ENCODE data around the gene TRIM46. TPM values are rescaled to one million over a fixed set of nuclear protein-coding genes. Genes with fewer than 3 reads are reported as not detected.

TRIM46 gene
- total and polyA plus RNA-seq, 2 experiments from 2014 or later: 8.1 to 15.4 TPM

DNA sequence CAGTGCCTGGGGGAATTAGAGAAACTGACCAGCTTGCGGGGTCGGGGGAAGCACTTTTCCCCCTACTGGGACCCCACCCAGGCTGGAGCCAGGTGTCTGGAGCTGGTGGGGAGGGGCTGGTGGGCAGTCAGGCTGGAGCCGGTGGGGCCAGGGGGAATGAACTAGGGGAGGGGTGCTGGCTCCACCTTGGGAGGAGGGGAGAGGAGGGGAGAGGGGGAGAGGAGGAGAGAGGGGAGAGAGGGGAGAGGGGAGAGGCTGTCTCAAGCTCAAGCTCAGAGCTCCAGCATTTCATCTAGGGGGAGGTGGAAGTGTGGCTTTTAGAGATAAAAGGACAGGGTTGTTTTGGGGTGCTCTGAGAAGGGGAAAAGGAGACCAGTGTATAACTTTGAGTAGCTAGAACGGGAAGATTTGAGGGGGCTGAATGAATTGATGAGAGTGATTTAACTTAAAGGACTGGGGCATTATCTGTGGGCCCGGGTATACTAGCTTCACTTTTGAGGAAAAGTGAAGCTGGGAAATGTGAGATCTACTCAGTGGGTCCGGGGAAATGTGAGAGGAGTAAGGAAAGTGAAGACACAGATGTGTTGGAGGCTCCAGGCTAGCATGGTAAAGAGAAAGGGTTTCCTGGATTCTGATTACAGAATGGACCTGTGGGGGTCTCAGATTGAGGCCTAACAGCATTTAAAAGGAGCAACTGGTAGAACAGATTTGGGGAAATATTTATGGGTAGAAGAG lies 43.2 kb upstream of the TRIM46 start:
- DNase-seq (ENCODE audit: low spot score): peak; percentile 63
- no peaks in the 10 kb centered on the region for H3K9me3 Mint-ChIP-seq
- H3K27ac Mint-ChIP-seq: 0 out of 2 replicates have a peak overlapping the region, but pooled peaks have one; percentile 72
- Histone ChIP-seq H3K36me3 (ENCODE audit: insufficient read depth) (no peaks in the 10 kb centered on the region), H3K4me1 (ENCODE audit: insufficient read depth) (peaks cover 46% of the 10 kb centered on the region), H3K4me3 (peak overlapping the region; percentile 72), H3K27ac (ENCODE audit: low read depth) (peak overlapping the region; percentile 69; the same call in 1 of the 2 replicates), H4K20me1 (replicated peaks; ENCODE audit: insufficient read depth) (no peaks in the 10 kb centered on the region), H3K27me3 (ENCODE audit: insufficient read depth) (peaks cover 59% of the 10 kb centered on the region), H3F3A (replicated peaks; ENCODE audit: low read depth) (peaks cover 16% of the 10 kb centered on the region), H3K79me2 (replicated peaks; ENCODE audit: insufficient read depth) (no peaks in the 10 kb centered on the region), H2AFZ (peak overlapping the region; percentile 72; the same call in 1 of the 2 replicates), H3K9me2 (ENCODE audit: insufficient read depth) (no peaks in the 10 kb centered on the region), H3K4me2 (peak overlapping the region; percentile 95)
- peak overlapping the region; percentile 80 for H3K4me3 Mint-ChIP-seq
- peaks cover 11% of the 10 kb centered on the region for H3K36me3 Mint-ChIP-seq (ENCODE audit: low read depth)
- peaks cover 62% of the 10 kb centered on the region for H3K27me3 Mint-ChIP-seq (ENCODE audit: insufficient read depth, low read depth, poor library complexity)
- TF ChIP-seq POLR2AphosphoS5 (IDR thresholded peaks at IDR 0.05; ENCODE audit: low read depth) (no peak), NANOG (IDR thresholded peaks at IDR 0.05; ENCODE audit: borderline replicate concordance) (no peak), CREB1 (CRISPR knock-in tag; IDR thresholded peaks at IDR 0.05; ENCODE audit: low read depth) (no peak), JUNB (IDR thresholded peaks at IDR 0.05; ENCODE audit: unreplicated experiment) (no peak), STAT1 (IDR thresholded peaks at IDR 0.05; ENCODE audit: unreplicated experiment) (no peak), EZH2 (IDR thresholded peaks at IDR 0.05; ENCODE audit: low read depth, unreplicated experiment) (no peak)
- TF ChIP-seq, protein P1, sequence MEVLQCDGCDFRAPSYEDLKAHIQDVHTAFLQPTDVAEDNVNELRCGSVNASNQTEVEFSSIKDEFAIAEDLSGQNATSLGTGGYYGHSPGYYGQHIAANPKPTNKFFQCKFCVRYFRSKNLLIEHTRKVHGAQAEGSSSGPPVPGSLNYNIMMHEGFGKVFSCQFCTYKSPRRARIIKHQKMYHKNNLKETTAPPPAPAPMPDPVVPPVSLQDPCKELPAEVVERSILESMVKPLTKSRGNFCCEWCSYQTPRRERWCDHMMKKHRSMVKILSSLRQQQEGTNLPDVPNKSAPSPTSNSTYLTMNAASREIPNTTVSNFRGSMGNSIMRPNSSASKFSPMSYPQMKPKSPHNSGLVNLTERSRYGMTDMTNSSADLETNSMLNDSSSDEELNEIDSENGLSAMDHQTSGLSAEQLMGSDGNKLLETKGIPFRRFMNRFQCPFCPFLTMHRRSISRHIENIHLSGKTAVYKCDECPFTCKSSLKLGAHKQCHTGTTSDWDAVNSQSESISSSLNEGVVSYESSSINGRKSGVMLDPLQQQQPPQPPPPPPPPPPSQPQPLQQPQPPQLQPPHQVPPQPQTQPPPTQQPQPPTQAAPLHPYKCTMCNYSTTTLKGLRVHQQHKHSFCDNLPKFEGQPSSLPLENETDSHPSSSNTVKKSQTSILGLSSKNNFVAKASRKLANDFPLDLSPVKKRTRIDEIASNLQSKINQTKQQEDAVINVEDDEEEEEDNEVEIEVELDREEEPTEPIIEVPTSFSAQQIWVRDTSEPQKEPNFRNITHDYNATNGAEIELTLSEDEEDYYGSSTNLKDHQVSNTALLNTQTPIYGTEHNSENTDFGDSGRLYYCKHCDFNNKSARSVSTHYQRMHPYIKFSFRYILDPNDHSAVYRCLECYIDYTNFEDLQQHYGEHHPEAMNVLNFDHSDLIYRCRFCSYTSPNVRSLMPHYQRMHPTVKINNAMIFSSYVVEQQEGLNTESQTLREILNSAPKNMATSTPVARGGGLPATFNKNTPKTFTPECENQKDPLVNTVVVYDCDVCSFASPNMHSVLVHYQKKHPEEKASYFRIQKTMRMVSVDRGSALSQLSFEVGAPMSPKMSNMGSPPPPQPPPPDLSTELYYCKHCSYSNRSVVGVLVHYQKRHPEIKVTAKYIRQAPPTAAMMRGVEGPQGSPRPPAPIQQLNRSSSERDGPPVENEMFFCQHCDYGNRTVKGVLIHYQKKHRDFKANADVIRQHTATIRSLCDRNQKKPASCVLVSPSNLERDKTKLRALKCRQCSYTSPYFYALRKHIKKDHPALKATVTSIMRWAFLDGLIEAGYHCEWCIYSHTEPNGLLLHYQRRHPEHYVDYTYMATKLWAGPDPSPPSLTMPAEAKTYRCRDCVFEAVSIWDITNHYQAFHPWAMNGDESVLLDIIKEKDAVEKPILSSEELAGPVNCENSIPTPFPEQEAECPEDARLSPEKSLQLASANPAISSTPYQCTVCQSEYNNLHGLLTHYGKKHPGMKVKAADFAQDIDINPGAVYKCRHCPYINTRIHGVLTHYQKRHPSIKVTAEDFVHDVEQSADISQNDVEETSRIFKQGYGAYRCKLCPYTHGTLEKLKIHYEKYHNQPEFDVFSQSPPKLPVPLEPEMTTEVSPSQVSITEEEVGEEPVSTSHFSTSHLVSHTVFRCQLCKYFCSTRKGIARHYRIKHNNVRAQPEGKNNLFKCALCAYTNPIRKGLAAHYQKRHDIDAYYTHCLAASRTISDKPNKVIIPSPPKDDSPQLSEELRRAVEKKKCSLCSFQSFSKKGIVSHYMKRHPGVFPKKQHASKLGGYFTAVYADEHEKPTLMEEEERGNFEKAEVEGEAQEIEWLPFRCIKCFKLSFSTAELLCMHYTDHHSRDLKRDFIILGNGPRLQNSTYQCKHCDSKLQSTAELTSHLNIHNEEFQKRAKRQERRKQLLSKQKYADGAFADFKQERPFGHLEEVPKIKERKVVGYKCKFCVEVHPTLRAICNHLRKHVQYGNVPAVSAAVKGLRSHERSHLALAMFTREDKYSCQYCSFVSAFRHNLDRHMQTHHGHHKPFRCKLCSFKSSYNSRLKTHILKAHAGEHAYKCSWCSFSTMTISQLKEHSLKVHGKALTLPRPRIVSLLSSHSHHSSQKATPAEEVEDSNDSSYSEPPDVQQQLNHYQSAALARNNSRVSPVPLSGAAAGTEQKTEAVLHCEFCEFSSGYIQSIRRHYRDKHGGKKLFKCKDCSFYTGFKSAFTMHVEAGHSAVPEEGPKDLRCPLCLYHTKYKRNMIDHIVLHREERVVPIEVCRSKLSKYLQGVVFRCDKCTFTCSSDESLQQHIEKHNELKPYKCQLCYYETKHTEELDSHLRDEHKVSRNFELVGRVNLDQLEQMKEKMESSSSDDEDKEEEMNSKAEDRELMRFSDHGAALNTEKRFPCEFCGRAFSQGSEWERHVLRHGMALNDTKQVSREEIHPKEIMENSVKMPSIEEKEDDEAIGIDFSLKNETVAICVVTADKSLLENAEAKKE (CRISPR knock-in tag; IDR thresholded peaks at IDR 0.05): no peak
- TF ChIP-seq, protein P2, sequence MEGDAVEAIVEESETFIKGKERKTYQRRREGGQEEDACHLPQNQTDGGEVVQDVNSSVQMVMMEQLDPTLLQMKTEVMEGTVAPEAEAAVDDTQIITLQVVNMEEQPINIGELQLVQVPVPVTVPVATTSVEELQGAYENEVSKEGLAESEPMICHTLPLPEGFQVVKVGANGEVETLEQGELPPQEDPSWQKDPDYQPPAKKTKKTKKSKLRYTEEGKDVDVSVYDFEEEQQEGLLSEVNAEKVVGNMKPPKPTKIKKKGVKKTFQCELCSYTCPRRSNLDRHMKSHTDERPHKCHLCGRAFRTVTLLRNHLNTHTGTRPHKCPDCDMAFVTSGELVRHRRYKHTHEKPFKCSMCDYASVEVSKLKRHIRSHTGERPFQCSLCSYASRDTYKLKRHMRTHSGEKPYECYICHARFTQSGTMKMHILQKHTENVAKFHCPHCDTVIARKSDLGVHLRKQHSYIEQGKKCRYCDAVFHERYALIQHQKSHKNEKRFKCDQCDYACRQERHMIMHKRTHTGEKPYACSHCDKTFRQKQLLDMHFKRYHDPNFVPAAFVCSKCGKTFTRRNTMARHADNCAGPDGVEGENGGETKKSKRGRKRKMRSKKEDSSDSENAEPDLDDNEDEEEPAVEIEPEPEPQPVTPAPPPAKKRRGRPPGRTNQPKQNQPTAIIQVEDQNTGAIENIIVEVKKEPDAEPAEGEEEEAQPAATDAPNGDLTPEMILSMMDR (conservative IDR thresholded peaks at IDR 0.05; ENCODE audit: low read depth in 2 of 2): no peak
- peaks cover 52% of the 10 kb centered on the region for H3K4me1 Mint-ChIP-seq
- peak; percentile 4 for ATAC-seq

All from GM23338 (cell line).